ENCODE results near the gene CTNNA3.

Gene CTNNA3

GRCh38 chr10:67386260-67386659, 309.7 kb downstream of the CTNNA3 start:
- H3K4me2 ChIP-seq: no peak overlapping the region
- H3K9ac ChIP-seq: no peak overlapping the region
- no peak for TF ChIP-seq Cebpa-rat (IDR thresholded peaks at IDR 0.05)

GRCh38 chr10:67385566-67385965, 310.4 kb downstream of the CTNNA3 start:
- H3K9me3 ChIP-seq: no peaks in the 10 kb centered on the region
- H3K27me3 ChIP-seq: no peaks in the 10 kb centered on the region
- no peak overlapping the region for H3K9ac ChIP-seq
- H4K20me1 ChIP-seq: no peaks in the 10 kb centered on the region
- H3K36me3 ChIP-seq: no peaks in the 10 kb centered on the region
- no peak overlapping the region for H3K27ac ChIP-seq
- no peaks in the 10 kb centered on the region for H3K4me1 ChIP-seq
- H3K4me2 ChIP-seq: no peak overlapping the region
- H3K4me3 ChIP-seq: no peak overlapping the region
- TF ChIP-seq Cebpa-rat (IDR thresholded peaks at IDR 0.05): no peak

More at GRCh38 chr10:67386260-67386659, 309.7 kb downstream of the CTNNA3 start:
- no peaks in the 10 kb centered on the region for H3K27me3 ChIP-seq
- no peaks in the 10 kb centered on the region for H3K36me3 ChIP-seq
- H3K9me3 ChIP-seq: no peaks in the 10 kb centered on the region
- no peaks in the 10 kb centered on the region for H4K20me1 ChIP-seq
- H3K27ac ChIP-seq: no peak overlapping the region
- no peaks in the 10 kb centered on the region for H3K4me1 ChIP-seq
- H3K4me3 ChIP-seq: no peak overlapping the region

GRCh38 chr10:67385089-67385488, 310.9 kb downstream of the CTNNA3 start:
- Histone ChIP-seq H3K4me3 (no peak overlapping the region), H3K4me2 (no peak overlapping the region), H3K4me1 (no peaks in the 10 kb centered on the region), H3K36me3 (no peaks in the 10 kb centered on the region), H3K27me3 (no peaks in the 10 kb centered on the region), H3K9me3 (no peaks in the 10 kb centered on the region), H3K27ac (no peak overlapping the region), H3K9ac (no peak overlapping the region), H4K20me1 (no peaks in the 10 kb centered on the region)
- TF ChIP-seq Cebpa-rat (IDR thresholded peaks at IDR 0.05): no peak

- no peaks in the 10 kb centered on the region for H3K9me3 ChIP-seq
- no peak overlapping the region for H3K27ac ChIP-seq
- no peaks in the 10 kb centered on the region for H3K36me3 ChIP-seq
- no peaks in the 10 kb centered on the region for H3K27me3 ChIP-seq
- no peaks in the 10 kb centered on the region for H4K20me1 ChIP-seq
- H3K9ac ChIP-seq: no peak overlapping the region
- H3K4me3 ChIP-seq: no peak overlapping the region
- no peak overlapping the region for H3K4me2 ChIP-seq
- TF ChIP-seq Cebpa-rat (IDR thresholded peaks at IDR 0.05): no peak
- H3K4me1 ChIP-seq: no peaks in the 10 kb centered on the region
Measured at GRCh38 chr10:67331121-67331910, 364.7 kb downstream of the CTNNA3 start.

GRCh38 chr10:67327626-67328535, 368.1 kb downstream of the CTNNA3 start:
- Histone ChIP-seq H3K4me2 (no peak overlapping the region), H3K4me1 (no peaks in the 10 kb centered on the region), H3K27me3 (no peaks in the 10 kb centered on the region), H3K9ac (no peak overlapping the region), H4K20me1 (no peaks in the 10 kb centered on the region), H3K36me3 (no peaks in the 10 kb centered on the region), H3K4me3 (no peak overlapping the region), H3K27ac (no peak overlapping the region), H3K9me3 (no peaks in the 10 kb centered on the region; the same call in 1 of the 2 replicates)
- TF ChIP-seq Cebpa-rat (IDR thresholded peaks at IDR 0.05): no peak

- no peak overlapping the region for H3K4me2 ChIP-seq
- H3K9me3 ChIP-seq: no peaks in the 10 kb centered on the region; the same call in 1 of the 2 replicates
- TF ChIP-seq Cebpa-rat (IDR thresholded peaks at IDR 0.05): no peak
Measured at GRCh38 chr10:67319976-67320375, 376.0 kb downstream of the CTNNA3 start.

GRCh38 chr10:67308912-67309311, 387.1 kb downstream of the CTNNA3 start:
- Histone ChIP-seq H3K9me3 (no peaks in the 10 kb centered on the region), H3K27ac (no peak overlapping the region), H3K27me3 (no peaks in the 10 kb centered on the region), H4K20me1 (no peaks in the 10 kb centered on the region), H3K4me2 (no peak overlapping the region), H3K4me3 (no peak overlapping the region), H3K9ac (no peak overlapping the region), H3K36me3 (no peaks in the 10 kb centered on the region), H3K4me1 (no peaks in the 10 kb centered on the region)
- no peak for TF ChIP-seq Cebpa-rat (IDR thresholded peaks at IDR 0.05)

More at GRCh38 chr10:67319976-67320375, 376.0 kb downstream of the CTNNA3 start:
- H3K4me3 ChIP-seq: no peak overlapping the region
- no peak overlapping the region for H3K27ac ChIP-seq
- no peaks in the 10 kb centered on the region for H3K36me3 ChIP-seq
- no peaks in the 10 kb centered on the region for H3K27me3 ChIP-seq
- no peak overlapping the region for H3K9ac ChIP-seq
- H4K20me1 ChIP-seq: no peaks in the 10 kb centered on the region
- no peaks in the 10 kb centered on the region for H3K4me1 ChIP-seq

GRCh38 chr10:67306588-67307205, 389.3 kb downstream of the CTNNA3 start:
- H4K20me1 ChIP-seq: no peaks in the 10 kb centered on the region
- no peaks in the 10 kb centered on the region for H3K27me3 ChIP-seq
- H3K4me1 ChIP-seq: no peaks in the 10 kb centered on the region
- H3K9ac ChIP-seq: no peak overlapping the region
- H3K27ac ChIP-seq: no peak overlapping the region
- no peak overlapping the region for H3K4me3 ChIP-seq
- no peak for TF ChIP-seq Cebpa-rat (IDR thresholded peaks at IDR 0.05)
- H3K4me2 ChIP-seq: no peak overlapping the region
- H3K36me3 ChIP-seq: no peaks in the 10 kb centered on the region
- H3K9me3 ChIP-seq: no peaks in the 10 kb centered on the region

- Histone ChIP-seq H4K20me1 (no peaks in the 10 kb centered on the region), H3K9ac (no peak overlapping the region), H3K4me1 (no peaks in the 10 kb centered on the region), H3K27ac (no peak overlapping the region), H3K4me3 (no peak overlapping the region), H3K27me3 (no peaks in the 10 kb centered on the region), H3K9me3 (no peaks in the 10 kb centered on the region), H3K4me2 (no peak overlapping the region), H3K36me3 (no peaks in the 10 kb centered on the region)
- TF ChIP-seq Cebpa-rat (IDR thresholded peaks at IDR 0.05): no peak
Measured at GRCh38 chr10:67302701-67303100, 393.3 kb downstream of the CTNNA3 start.

All from BLaER1 (cell line).